Colon (tissue), 2 donors: ENCODE measurements around the gene CRADD.
"Not testable (repeated sequence)": the region's sequence is repeated elsewhere in the genome, so short reads cannot be mapped to it uniquely, and the experiment has no call there.

Source experiments
- FAIRE-seq: peaks from 2 replicates; lab custom pipeline; 2012; peaks lifted over from hg19 to GRCh38; lab: Jason Lieb, UNC
- donor health status: control.
- donor health status: control.

The CRADD gene

DNA sequence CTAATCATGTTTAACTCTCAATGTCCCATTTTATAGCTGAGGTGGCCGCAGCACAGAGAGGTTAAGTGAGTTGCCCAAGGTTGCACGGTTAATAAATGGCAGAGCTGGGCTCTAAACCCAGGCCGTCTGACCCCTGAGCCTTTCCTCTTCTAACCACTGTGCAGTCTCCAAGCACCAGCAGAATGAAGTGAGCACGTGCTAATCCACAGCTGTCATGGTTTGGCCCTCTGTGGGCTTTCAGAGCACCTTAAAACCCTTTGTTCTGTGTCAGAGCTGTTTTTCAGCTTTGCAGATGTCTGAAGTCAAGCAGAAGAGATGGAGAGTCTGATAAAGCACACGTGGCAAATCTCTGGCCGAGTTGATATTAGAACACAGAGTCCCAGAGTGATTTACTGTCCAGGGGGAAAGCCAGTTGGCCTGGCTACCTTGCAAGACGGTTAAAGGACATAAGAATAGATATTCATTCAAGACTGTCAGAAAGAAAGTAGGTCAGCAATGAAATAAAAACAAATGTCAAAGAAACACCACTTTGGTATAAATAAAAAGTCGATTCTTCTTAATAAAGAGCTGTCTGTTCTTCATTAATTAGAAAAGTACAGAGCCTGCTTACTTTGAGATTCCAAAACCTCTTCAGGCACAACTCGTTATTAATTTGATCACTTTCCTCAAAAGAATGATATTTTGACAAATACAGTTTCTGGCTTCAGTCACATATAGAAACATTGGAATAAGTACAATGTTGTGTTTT lies 107.3 kb downstream of the CRADD start:
- no peak for FAIRE-seq

DNA sequence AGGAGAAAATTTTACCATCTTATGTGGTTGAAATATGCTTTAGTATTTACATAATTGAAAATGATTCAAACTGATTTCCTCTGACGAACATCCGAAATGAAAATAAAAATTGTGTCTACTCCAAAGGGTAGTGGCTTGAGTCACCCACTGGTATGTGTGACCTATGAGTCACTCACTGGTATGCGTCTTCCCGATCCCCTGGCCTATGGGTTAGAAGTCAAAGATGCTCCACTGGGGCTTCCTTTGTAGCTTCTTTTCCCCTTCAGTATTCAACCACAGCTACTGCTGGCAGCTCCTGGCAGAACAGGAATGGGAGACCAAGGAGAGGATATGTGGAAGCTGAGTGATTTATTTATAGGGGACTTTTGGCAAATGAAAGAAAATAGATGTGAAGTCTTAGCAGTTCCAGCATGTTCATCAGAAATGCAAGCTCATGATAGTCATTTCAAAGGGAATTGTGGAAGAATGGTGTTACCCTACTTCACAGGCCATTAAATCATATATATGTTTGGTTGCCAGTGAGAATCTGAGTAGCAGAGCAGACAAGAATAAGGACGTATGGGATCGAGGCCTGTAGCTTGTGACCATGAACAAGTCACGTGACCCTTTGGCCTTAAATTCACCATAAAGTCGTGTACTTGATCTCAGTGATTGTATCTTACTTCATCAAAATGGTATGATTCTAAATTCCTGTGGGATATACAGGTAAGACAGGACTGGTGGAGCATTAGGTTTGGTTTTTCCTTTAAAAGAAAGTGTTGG lies 108.3 kb downstream of the CRADD start:
- no peak for FAIRE-seq

DNA sequence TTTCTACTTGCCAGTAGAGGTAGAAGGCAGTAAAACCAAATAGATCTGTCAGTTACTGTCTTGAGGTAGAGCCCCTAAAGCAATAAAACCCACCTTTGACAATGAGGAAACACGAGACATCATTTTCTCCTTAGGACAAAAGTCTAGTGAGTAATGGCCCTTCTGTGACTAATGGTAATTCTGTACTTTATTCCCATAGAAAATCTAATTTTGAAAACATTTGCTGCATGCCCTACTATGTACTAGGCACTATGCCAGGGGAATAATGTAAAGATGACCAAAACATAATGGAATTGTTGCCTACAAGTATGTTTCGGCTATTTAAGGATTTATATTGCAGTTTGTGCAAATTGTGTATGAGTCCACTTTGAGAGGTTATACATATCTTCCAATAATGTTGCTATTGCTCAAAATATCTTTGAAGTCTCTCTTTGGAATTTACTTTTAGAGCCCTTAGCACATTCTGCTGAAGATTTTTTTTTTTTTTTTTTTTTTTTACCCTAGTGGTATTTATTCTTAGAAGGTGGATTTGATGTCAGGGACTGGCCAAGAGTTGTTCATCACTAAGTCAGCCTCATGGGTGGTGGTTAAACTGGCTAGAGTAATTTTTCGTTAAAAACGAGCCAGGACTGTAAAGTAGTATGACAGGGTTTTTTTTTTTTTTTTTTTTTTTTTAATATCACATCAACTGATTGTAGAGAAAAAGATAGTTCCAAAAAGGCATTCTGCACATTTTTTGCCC lies 109.7 kb downstream of the CRADD start:
- FAIRE-seq = no peak

- no peak for FAIRE-seq
Observed at GRCh38 chr12:93788853-93789252, 111.7 kb downstream of the CRADD start.

DNA sequence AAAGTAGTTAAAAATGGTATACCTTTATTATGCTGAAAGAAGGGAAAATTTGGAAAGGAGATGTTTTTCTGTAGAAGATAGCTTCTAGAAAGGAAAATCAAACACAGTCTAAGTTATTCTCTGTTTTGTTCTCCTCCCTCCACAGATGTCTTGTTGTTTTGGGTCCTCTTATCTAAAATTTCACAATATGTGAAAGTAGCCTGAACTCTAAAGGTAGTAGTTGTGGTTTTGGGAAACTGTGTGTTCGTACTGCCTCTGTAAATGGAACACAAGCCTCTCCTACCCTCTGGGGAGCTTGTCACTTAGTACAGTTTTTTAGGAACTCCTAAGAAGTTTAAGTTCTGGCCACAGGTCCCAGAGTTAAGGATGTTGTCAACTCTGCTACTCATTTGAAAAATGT lies 112.6 kb downstream of the CRADD start:
- no peak for FAIRE-seq

DNA sequence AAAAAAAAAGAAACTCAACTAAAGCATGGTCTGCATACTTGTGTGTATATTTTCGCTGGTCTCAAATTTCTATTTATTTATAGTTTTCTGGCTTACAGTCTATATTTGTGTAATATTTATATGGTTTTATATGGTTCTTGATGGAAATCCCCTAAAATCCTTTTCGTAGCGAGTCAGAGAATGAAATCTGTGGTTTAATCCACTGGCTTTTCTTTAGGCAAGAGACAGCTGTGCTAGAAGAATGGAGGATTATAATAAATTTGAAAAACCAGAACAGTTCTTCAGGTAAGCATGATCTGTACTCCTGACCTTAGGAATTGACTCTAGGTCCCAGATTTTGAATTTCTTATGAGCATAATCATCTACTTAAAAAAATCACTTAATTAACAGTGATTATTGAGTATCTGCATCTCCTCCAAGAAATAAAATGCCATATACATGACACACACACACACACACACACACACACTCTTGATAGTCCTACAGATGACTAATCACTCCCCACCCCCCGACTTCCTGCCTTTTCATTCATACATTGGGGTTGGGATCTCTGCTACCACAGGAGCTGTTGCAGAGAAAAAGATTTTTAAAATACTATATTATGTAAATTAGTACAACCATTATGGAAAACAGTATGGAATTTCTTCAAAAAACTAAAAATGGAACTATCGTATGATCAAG lies 113.4 kb downstream of the CRADD start:
- FAIRE-seq = no peak

- no peak for FAIRE-seq
Observed at GRCh38 chr12:93793007-93793406, 115.8 kb downstream of the CRADD start.

DNA sequence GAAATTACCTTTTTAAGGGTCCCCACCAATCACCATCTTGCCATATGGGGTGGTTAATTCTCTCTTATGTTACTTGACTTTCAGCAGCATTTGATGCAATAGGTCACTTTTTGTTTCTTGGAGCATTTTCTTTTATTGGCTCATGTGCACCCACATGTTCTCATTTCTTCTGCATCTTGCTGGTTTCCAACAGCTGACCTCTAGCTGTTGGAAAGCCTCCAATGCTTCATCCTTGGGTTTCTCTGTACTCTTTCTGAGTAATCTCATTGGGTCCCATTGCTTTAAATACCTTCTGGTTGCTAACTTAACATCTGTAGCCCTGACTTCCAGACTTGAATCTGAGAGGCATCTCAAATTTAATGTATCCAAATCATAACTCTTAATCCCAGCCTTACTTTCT lies 116.8 kb downstream of the CRADD start:
- no peak for FAIRE-seq

DNA sequence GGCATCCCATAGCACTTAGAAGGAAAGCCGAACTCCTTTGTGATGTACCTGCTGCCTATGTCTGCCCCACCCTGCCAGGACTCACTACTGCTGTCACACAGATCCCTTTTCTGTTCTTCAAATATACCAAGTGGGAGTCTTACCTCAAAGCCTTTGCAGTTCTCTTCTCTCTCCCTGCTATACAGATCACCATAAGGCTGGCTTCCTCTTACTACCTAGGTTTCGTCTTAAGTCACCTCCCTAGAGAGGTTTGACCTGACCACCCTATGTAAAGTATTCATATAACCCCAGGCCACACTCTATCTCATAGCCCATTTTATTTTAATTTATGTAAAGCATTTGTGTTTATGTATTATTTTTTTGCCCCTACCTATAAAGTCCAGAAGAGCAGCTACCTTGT lies 117.6 kb downstream of the CRADD start:
- no peak for FAIRE-seq

GRCh38 chr12:93795352-93795751 lies 118.2 kb downstream of the CRADD start:
- no peak for FAIRE-seq

DNA sequence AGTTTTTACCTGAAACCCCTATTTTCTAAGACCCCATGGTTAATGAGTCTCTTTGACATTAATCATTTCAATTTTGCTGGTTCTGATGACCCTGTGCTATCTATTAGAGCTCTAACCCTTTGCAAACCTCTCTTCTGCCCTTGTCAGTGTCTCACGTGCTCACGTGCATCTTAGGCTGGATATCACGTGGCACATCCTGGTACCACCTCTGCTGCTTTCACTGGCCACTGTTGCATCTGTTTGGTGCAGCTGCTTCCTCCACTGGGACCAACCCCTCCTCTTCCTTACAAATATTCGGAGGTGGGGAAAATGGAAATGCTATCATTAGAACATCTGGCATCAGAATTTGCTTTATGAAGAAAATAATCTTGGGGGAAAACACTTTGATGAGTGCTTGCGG lies 119.6 kb downstream of the CRADD start:
- no peak for FAIRE-seq

GRCh38 chr12:93798279-93799151 lies 121.3 kb downstream of the CRADD start:
- FAIRE-seq = no peak

DNA sequence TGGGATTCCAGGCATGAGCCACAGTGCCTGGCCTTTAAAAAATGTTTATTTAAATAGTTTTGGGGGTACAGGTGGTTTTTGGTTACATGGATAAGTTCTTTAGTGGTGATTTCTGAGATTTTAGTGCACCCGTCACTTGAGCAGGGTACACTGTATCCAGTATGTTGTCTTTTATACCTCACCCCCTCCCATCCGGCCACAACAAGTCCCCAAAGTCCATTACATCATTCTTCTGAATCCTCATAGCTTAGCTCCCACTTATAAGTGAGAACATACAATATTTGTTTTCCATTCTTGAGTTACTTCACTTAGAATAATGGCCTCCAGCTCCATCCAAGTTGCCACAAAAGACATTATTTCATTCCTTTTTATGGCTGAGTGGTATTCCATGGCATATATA lies 124.5 kb downstream of the CRADD start:
- FAIRE-seq = not testable (repeated sequence)

DNA sequence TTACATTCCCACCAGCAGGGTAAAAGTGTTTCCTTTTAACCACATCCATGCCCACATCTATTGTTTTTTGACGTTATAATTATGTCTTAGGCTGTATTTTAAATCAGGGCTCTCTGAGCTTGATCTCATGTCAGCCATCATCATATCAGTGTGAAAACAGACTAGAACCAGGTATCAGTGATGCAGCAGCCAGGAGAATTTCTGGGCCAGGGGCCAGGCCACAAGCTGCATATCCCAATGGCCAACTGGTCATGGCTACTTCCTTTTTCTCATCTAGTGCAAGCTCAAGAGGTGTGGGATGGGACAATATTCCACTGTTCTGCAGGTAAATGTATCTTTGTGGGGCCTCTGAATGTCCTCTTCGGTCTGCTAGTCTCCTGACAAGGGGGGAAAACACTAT lies 125.1 kb downstream of the CRADD start:
- no peak for FAIRE-seq

GRCh38 chr12:93802698-93803423 lies 125.7 kb downstream of the CRADD start:
- FAIRE-seq = no peak

DNA sequence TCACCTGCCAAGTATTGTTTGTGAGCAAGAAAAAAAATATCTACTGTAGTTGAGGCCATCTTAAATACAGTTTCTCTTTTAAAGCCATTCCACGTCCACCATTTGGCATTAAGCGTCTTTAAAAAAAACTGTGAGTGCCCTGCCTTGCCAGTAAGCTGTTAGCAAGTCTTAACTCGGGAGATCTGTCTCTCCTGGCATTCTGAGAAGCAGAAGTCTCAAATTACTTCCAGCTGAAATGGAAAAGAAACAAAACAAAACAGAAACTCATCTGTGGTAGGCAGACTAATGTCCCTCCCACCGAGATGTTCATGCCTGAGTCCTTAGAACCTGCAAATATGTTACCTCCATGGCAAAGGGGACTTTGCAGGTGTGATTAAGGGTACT lies 126.2 kb downstream of the CRADD start:
- no peak for FAIRE-seq

DNA sequence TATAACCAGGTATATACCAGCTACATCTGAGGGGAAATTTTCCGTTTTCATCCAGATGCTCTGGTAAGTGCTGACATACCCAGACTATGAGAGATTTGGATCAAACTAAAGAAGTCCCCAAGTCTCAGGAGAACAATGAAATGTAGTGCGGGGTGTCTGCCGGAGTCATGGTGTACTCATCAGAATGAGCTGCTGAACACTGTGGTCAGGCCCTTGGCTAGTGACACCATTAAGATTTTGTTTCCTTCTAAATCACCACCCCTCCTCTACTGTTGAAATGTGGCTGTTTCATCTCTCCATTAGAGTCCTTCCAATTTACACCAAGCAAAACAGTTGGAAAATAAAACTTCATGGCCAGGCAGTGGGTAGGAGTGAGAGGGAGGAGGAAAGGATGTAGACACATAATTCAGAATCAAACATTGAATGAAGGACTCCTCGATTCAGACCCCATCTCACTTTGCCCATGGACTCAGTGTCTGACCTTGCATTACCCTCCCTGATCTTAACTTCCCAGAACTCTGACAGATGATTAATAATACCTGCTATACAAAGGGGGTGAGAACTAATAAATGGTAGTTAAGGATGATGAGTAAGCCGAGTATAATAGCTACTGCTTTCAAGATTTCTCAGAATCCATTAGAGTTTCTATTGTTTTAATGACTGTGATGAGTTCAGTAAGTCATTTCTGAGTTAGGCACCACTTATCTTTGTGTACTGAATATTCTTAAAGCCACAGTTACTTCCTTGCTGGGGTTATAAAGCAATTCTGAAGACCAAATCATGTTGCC lies 127.4 kb downstream of the CRADD start:
- no peak for FAIRE-seq

GRCh38 chr12:93805736-93806141 lies 128.6 kb downstream of the CRADD start:
- FAIRE-seq = no peak

DNA sequence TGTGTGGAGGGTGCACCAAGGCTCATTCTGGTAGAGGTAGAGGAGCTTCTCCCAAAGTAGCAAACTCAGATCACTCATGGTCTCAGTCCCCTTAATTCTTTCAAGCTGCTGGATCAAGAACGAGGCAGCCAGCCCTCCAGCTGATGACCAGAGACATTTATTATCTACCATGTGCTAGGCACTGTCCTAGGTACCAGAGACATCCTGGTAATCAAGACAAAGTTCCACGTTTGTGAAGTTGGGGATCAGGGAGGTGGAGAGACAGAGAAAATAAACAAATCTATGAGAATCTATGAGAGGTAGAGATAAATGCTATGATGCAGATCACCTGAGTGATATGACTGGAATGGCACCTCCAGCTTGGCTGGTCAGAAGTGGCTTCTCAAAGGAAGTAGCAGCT lies 130.2 kb downstream of the CRADD start:
- FAIRE-seq = no peak
